ENCODE data around the gene ASS1. TPM values are rescaled to one million over a fixed set of nuclear protein-coding genes. Genes with fewer than 3 reads are reported as not detected.
A peak's percentile ranks its signal among the peaks of the same experiment; 100 is the strongest.

The ASS1 gene
- total and polyA plus RNA-seq, 2 of the 13 experiments (the other 11 are each of a cell fraction or from before 2014, with no cell fraction given), result 77.6 to 122 TPM

DNA sequence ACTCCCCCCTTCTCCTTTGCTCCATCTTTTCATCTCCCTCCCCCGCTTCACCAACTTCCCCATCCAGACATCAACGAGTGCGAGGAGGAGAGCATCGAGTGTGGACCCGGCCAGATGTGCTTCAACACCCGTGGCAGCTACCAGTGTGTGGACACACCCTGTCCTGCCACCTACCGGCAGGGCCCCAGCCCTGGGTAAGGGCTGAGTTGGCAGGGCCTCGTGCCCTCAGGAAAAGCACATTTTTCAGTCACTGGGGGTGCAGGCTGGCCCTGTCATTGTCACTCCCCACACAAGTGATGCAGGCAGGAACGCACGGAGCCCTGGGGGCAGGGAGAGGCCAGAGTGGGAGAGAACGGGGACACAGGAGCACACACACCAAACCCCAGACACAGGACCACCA lies 12.4 kb upstream of the ASS1 start:
- H3K4me1 ChIP-seq (ENCODE audit: insufficient read depth, low read length), result peaks cover 44% of the 10 kb centered on the region
- no peaks in the 10 kb centered on the region for H3K9me3 ChIP-seq (ENCODE audit: low read length)
- H3K4me2 ChIP-seq (ENCODE audit: low read depth, low read length), result peak overlapping the region; percentile 71
- TF ChIP-seq, protein P1, sequence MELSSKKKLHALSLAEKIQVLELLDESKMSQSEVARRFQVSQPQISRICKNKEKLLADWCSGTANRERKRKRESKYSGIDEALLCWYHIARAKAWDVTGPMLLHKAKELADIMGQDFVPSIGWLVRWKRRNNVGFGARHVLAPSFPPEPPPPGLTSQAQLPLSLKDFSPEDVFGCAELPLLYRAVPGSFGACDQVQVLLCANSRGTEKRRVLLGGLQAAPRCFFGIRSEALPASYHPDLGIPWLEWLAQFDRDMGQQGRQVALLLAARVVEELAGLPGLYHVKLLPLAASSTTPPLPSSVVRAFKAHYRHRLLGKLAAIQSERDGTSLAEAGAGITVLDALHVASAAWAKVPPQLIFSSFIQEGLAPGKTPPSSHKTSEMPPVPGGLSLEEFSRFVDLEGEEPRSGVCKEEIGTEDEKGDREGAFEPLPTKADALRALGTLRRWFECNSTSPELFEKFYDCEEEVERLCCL (CRISPR knock-in tag; IDR thresholded peaks at IDR 0.05; ENCODE audit: borderline replicate concordance), result no peak
- peak; percentile 89 for TF ChIP-seq HNRNPL (IDR thresholded peaks at IDR 0.05; ENCODE audit: low read depth, low read length)
- TF ChIP-seq RXRB (CRISPR knock-in tag; IDR thresholded peaks at IDR 0.05; ENCODE audit: borderline replicate concordance), result no peak
- TF ChIP-seq, protein P2, sequence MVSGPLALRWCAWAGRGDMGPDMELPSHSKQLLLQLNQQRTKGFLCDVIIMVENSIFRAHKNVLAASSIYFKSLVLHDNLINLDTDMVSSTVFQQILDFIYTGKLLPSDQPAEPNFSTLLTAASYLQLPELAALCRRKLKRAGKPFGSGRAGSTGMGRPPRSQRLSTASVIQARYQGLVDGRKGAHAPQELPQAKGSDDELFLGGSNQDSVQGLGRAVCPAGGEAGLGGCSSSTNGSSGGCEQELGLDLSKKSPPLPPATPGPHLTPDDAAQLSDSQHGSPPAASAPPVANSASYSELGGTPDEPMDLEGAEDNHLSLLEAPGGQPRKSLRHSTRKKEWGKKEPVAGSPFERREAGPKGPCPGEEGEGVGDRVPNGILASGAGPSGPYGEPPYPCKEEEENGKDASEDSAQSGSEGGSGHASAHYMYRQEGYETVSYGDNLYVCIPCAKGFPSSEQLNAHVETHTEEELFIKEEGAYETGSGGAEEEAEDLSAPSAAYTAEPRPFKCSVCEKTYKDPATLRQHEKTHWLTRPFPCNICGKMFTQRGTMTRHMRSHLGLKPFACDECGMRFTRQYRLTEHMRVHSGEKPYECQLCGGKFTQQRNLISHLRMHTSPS (CRISPR knock-in tag; IDR thresholded peaks at IDR 0.05; ENCODE audit: low read depth), result peak; percentile 9; the same call in 1 of the 2 replicates
- TF ChIP-seq, protein P3, sequence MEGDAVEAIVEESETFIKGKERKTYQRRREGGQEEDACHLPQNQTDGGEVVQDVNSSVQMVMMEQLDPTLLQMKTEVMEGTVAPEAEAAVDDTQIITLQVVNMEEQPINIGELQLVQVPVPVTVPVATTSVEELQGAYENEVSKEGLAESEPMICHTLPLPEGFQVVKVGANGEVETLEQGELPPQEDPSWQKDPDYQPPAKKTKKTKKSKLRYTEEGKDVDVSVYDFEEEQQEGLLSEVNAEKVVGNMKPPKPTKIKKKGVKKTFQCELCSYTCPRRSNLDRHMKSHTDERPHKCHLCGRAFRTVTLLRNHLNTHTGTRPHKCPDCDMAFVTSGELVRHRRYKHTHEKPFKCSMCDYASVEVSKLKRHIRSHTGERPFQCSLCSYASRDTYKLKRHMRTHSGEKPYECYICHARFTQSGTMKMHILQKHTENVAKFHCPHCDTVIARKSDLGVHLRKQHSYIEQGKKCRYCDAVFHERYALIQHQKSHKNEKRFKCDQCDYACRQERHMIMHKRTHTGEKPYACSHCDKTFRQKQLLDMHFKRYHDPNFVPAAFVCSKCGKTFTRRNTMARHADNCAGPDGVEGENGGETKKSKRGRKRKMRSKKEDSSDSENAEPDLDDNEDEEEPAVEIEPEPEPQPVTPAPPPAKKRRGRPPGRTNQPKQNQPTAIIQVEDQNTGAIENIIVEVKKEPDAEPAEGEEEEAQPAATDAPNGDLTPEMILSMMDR (CRISPR knock-in tag; IDR thresholded peaks at IDR 0.05), result peak; percentile 31
- CTCF ChIA-PET (ENCODE audit: low intra/inter-chr PET ratio, low total read pairs), result interaction anchor here (1.0 kb wide), 1 partner anchor 19 kb away, joined by 3 read pairs; no protein-coding TSS in a partner anchor
- H3K9ac ChIP-seq (ENCODE audit: insufficient read depth, low read depth, low read length), result no peak overlapping the region
- no peak overlapping the region for H2AFZ ChIP-seq (ENCODE audit: low read length)
- H3K4me3 ChIP-seq (replicated peaks in 1 of 3; ENCODE audit: insufficient read depth in 1 of 3, low read depth in 2 of 3, low read length in 3 of 3), result peak overlapping the region in 1 of 3 experiments; percentile 69; a peak in 1 of 6 replicates
- H3K27ac ChIP-seq (ENCODE audit: extremely low read length, insufficient read depth, low read length), result no peak overlapping the region
- in situ Hi-C loops (cut with HindIII; ENCODE audit: extremely low pct_ligation_motif_present, low pct_unique_long_range_greater_than_20kb), result no loop called here
- no TSS peak for BruUV-seq (replicated peaks)
- intact Hi-C loops (cut with micrococcal nuclease; ENCODE audit: unreplicated experiment), result loop anchor here (2.0 kb wide), 1 partner anchor 18 kb away; no protein-coding TSS in a partner anchor
- H4K20me1 ChIP-seq (ENCODE audit: insufficient read depth, low read length), result no peaks in the 10 kb centered on the region
- ATAC-seq, result 0 out of 3 replicates have a peak, but pooled peaks have one; percentile 2
- no peak for FAIRE-seq
- no peaks in the 10 kb centered on the region for H3K36me3 ChIP-seq (replicated peaks in 1 of 2; ENCODE audit: control insufficient read depth in 1 of 2, insufficient read depth in 2 of 2, low read length in 2 of 2)
- POLR2A ChIA-PET, result no interaction called here
- H3K79me2 ChIP-seq (ENCODE audit: insufficient read depth, low read length), result no peaks in the 10 kb centered on the region
- H3K27me3 ChIP-seq (ENCODE audit: control insufficient read depth in 1 of 2, insufficient read depth in 2 of 2, low read length in 2 of 2), result peaks cover 11 to 54% of the 10 kb centered on the region in 2 experiments; a peak in 4 of 5 replicates
- 35% methylated on average over 10 of the region's 11 CpGs for WGBS (ENCODE audit: low lambda C conversion rate)
- DNase-seq (ENCODE audit: low spot score), result no peak

Data from HepG2 (cell line).